Measurements from ENCODE around the gene WDR18. TPM values are rescaled to one million over a fixed set of nuclear protein-coding genes. Genes with fewer than 3 reads are reported as not detected.

WDR18 gene
- total RNA-seq, 1 experiment from 2014 or later = 94.7 TPM

GRCh38 chr19:1019616-1019961, 35.4 kb downstream of the WDR18 start:
- Histone ChIP-seq H3K4me2 (ENCODE audit: insufficient read depth, insufficient read length, low read length) (peak overlapping the region; percentile 64), H3K9ac (ENCODE audit: extremely low read depth, insufficient read length, low read length) (peak overlapping the region; percentile 67), H4K5ac (ENCODE audit: insufficient read length, low read depth, low read length) (no peak overlapping the region), H3K23me2 (ENCODE audit: insufficient read length, low read depth, low read length, poor library complexity, severe bottlenecking) (peaks cover 10% of the 10 kb centered on the region), H3T11ph (ENCODE audit: low read length) (no peak overlapping the region), H2AK5ac (ENCODE audit: insufficient read length, low read length) (no peak overlapping the region), H4K91ac (ENCODE audit: insufficient read length, low read depth, low read length) (no peak overlapping the region), H2BK5ac (ENCODE audit: insufficient read length, low read length) (no peak overlapping the region), H2BK20ac (ENCODE audit: low read depth, low read length, poor library complexity, severe bottlenecking) (no peak overlapping the region), H3K9me3 (ENCODE audit: control insufficient read depth, low read depth, low read length) (no peaks in the 10 kb centered on the region), H3K4ac (ENCODE audit: low read depth, low read length) (no peak overlapping the region), H3K79me2 (ENCODE audit: insufficient read depth, low read length) (peaks cover 45% of the 10 kb centered on the region; the same call in 1 of the 2 replicates), H3K18ac (ENCODE audit: insufficient read length, low read depth, low read length) (no peak overlapping the region), H3K27me3 (ENCODE audit: insufficient read depth, low read length) (no peaks in the 10 kb centered on the region), H4K20me1 (ENCODE audit: control insufficient read depth, insufficient read depth, insufficient read length) (no peaks in the 10 kb centered on the region), H3K14ac (ENCODE audit: insufficient read depth, low read length) (no peak overlapping the region), H3K27ac (ENCODE audit: insufficient read length, low read depth, low read length) (no peak overlapping the region), H3K4me1 (ENCODE audit: insufficient read depth, low read length) (no peaks in the 10 kb centered on the region; the same call in 1 of the 2 replicates), H2BK120ac (ENCODE audit: low read depth, low read length, poor library complexity, severe bottlenecking) (no peak overlapping the region), H2BK15ac (ENCODE audit: low read depth, low read length) (no peak overlapping the region), H3K56ac (ENCODE audit: insufficient read length, low read depth, low read length) (no peak overlapping the region), H4K8ac (replicated peaks; ENCODE audit: insufficient read length, low read depth, low read length) (no peak overlapping the region), H2AFZ (ENCODE audit: low read length) (no peak overlapping the region), H3K79me1 (ENCODE audit: insufficient read depth, low read depth, low read length, poor library complexity, severe bottlenecking) (peaks cover 7% of the 10 kb centered on the region), H3K23ac (ENCODE audit: insufficient read length, low read depth, low read length) (no peak overlapping the region), H2BK12ac (ENCODE audit: insufficient read length, low read depth, low read length) (no peak overlapping the region)
- no peak for DNase-seq
- Mint-ChIP-seq H3K27me3 (ENCODE audit: low read depth) (no peaks in the 10 kb centered on the region; the same call in 1 of the 2 replicates), H3K9me3 (no peaks in the 10 kb centered on the region; a peak in 1 of 5 replicates), H3K4me1 (peaks cover 17 to 35% of the 10 kb centered on the region in 2 experiments), H3K27ac (peak overlapping the region in 1 of 3 experiments; percentile 94; a peak in 1 of 7 replicates), H3K36me3 (ENCODE audit: insufficient read depth in 1 of 3, low read depth in 3 of 3) (peaks cover 0 to 7% (median 0%) of the 10 kb centered on the region in 3 experiments; a peak in 3 of 7 replicates), H3K4me3 (peak overlapping the region; percentile 89 to 91)
- WGBS (ENCODE audit: extremely low coverage, insufficient read length, low lambda C conversion rate) = no CpG with 5 or more reads among the region's 18 CpGs
- TF ChIP-seq CTCF (conservative IDR thresholded peaks at IDR 0.05) = no peak

Measured in H9 (cell line).